Retina (tissue), 1 donor: ENCODE data around the gene PSMB8.

Experiments
- DNase-seq: peaks from one replicate; pipeline ENCODE4 v3.0.0-alpha.2; 2016

PSMB8 gene

DNA sequence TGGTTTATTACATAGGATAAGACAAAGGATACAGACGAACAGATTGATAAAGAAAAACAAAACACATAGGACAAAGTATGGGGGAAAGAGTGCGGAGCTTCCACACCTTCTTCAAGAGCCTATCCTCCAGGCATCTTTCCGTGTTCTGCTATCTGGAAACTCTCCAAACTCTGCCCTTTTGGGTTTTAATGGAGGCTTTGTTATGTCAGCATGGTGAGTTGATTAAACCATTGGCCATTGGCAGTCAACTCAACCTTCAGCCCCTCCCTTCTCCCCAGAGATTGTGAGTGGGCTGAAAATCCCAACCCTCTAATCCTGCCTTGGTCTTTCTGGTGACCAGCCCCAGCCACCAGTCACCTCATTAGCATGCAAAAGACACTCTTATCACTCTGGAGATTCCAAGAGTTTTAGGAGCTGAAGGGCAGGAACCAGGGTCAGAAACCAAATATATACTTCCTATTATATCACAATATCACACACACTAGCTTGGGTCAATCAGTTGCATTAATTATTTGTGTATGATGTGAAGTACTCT lies 50.9 kb downstream of the PSMB8 start:
- DNase-seq = no peak
